ENCODE measurements around the gene GBX2. TPM values are rescaled to one million over a fixed set of nuclear protein-coding genes. Genes with fewer than 3 reads are reported as not detected.

The GBX2 gene
- total RNA-seq, 1 experiment from 2014 or later, result 1.1 TPM

- peak; percentile 23 for DNase-seq (ENCODE audit: low spot score)
Observed at GRCh38 chr2:236167297-236168109, 683 bp downstream of the GBX2 start.

DNA sequence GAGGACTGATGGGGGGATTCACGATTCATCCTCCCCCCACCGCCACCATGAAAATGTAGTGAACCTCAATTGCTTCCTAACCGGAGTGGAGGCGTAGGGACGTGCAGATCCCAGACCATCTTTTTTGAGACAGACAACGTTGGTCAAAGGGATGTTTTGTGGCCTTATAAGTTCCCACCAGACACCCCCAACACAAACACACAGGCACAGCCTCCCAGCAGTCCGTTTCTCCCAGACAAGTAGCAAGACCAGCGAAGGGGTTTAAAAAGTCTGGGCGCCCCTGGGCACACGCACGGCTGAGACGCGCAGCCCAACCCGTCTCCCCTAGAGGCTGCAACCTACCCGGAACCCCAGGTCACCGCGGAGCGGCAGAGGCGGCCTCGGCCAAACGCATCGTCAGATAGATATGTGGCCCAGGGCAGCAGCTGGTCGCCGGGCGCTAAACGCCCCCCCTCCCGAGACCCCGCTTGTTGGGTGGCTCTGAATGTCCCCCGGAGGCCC lies 1.3 kb downstream of the GBX2 start:
- DNase-seq (ENCODE audit: low spot score), result no peak

- DNase-seq (ENCODE audit: low spot score), result no peak
Observed at GRCh38 chr2:236165842-236166795, 2.1 kb downstream of the GBX2 start.

DNA sequence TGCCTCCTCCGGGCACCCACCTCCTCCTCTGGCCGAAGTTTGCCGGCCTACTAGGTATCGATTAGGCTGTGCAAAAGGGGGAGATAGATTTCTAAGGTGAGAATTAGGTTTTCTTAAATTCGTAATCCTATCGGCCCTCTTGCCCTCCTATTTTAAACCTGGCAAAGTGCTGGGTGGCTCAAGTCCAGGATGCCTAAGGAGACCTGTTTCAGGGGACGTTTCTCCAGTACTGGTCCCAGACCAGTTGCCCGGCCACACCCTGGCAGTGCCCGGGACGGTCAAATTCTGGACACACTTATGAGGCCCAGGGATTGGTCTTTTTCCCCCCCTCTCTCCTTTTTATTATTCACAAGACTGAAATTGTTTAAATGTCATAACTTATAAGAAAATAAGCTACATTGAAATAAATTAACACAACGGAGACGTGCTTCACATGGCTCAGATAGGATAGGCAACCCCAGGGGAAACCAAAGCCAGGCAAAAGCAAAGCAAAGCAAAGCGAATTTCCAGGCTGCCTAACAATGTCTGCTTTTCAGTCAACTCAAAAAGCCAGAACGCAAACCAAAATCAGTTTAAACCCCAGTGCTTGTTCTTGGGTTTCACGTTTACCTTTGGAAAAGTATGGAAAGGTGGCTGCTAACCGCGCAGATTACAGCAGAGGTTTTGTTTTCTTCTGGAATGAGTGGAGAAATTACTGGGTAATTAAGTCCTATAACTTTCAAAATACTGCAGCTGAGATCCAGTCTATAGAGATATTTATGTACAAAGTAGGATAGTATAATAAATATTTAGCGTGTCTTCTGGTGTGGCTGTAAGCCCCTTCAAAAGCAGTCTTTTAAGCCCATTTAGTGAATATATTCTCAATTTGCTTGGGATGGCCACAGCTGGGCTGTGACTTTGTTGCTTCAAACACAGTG lies 3.0 kb downstream of the GBX2 start:
- no peak for DNase-seq (ENCODE audit: low spot score)

DNA sequence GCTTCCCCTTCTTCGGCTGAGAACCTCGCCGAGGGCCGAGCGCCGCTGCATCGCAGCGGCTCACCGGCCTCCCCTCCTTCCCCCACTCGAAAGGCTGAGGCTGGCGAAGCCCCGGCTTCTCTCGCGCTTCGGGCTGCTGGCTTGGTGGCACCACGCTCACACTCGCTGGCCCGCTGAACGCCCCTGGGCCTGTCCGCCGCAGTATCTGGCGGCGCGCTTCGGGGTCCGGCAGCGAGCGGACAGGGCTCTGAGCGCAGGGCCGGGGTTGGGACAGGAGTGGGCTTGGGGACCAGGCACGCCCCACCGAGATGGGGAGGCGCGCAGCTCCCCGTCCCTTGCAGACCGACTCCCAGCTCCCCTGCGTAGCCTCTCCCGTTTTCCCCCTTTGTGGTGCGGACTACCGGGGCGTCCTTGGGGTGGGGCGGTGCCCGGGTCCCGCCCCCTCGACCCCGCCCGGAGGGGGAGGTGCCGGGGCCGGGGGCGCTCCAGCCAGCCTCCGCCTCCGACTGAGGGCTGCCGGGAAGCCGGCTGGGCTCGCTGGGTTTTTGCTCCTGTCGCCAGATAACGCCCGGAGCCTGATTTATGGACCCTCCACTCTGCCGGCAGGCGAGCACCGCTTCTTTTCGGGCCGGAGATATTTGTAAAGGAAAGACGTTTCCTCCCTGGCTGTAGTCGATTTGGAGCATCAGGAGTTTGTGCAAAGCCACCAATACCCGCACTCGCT lies 3.8 kb downstream of the GBX2 start:
- DNase-seq (ENCODE audit: low spot score), result no peak

DNA sequence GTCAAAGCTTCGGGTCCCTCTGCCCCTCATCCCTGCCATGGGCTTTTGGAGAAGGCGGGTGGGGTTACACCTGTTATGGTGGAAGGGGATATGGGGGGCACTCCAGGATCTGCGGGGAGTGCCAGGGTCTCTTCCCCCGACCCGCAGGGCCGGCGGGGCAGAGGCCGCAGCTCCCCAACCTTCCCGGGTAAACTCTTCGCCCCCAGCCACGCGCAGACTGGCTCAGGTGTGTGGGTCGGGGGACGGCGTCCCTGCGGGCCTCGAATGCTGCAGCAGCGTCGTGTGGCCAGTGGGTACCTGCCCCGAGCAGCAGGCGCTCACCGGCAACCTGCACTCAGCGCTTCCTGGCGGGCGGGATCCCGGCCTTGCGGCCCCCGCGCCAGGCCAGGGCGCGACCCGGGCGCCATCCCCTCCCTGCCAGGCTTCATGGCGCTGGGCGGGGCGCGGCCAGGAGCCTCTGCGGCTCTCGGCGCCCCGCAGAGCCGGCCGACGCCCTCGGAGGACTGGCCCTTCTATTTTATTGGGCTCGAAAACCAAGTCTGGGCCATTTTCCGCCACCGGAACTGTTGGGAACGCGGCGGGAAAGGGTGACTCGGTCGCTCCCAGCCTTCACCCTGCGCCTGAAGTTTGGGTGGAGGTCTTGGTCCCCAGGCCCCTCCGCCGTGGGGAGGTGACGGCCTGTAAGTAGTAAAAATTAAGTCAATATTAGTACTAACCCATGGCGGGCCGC lies 4.5 kb downstream of the GBX2 start:
- DNase-seq (ENCODE audit: low spot score), result no peak

DNA sequence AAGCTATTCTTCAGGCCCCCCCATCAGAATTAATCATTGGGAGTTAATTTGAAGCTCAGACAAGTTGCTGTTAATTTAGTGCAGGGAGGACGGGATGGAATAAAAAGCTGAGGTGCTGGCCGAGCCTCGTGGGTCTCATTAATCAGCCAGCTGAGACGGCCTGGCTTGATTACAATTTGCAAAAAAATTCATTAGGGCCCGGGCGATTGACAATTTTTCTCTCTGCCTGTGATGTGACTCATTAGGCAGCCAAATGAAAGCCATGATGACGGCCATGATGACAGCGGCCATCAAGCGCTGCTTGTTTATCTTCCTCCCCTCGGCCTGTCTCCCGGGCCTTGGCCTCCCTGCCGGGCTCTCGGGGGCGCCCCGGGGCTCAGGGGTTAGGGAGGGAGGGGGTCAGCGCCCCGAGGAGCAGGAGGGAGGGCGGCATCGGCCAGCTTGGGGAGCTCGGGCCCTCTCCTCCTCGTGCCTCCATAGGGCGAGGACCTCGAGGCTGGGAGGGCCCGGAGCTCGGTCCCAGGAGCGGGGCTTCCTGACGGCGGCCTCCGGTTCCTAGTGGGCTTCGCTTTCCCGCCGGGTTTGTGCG lies 5.2 kb downstream of the GBX2 start:
- DNase-seq (ENCODE audit: low spot score), result no peak

DNA sequence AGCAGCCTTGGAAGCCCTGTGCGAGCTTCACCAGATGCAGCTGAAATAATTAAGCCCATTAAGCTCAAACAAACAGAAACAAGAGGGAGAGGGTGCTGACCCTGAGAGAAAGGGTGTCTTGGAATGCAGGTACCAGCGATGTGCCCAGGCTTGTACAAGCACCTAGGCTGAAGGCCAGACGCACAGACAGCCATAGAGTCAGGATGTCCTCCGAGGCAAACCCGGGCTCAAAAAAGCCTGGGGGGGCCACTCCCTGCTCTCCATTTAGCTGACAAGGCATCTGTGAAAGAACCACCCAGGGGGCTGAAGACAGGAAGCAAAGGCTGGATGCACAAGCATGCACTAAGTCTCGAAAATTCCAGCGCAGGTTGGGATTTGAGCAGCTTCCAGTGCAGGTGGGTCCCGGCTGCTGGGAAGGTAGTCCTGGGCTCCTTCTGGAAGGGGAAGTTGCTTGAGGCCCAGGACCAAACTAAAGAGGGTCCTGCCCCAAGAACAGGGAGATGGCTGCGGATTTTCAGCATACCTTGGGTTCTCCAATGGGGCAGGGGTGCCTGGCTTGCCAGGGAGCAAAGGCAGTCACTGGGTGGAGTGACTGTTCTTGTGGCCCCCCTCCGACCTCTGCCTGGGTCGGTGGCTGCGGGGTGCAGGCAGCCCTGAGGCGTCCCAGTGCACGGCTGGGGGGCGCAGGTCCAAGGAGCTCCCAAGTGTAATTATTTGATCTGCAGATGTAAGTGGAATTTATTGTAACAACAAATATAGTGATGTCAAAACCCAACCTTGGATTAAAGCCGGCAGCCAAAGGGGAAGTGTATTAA lies 5.9 kb downstream of the GBX2 start:
- no peak for DNase-seq (ENCODE audit: low spot score)

- no peak for DNase-seq (ENCODE audit: low spot score)
Observed at GRCh38 chr2:236161531-236161930, 6.7 kb downstream of the GBX2 start.

DNA sequence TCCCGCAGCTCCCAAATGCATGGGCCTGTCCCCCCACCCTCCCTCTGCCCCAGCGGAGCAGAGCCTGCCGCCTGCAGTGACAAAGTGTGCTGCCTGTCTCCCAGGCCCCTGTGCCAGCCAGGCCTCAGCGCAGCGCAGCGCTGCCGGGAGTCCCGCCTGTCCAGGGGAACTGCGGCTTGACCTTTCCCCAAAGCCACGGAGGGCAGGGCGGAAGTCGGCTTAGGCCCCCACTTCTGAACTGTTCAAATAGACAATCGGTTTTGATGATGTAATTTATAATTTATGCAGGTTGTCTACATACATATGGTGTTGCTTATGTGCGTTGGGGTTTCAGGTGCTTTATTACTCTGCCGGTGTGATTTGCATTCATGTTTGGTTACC lies 7.1 kb downstream of the GBX2 start:
- no peak for DNase-seq (ENCODE audit: low spot score)

GRCh38 chr2:236160366-236161081 lies 7.7 kb downstream of the GBX2 start:
- DNase-seq (ENCODE audit: low spot score), result no peak

DNA sequence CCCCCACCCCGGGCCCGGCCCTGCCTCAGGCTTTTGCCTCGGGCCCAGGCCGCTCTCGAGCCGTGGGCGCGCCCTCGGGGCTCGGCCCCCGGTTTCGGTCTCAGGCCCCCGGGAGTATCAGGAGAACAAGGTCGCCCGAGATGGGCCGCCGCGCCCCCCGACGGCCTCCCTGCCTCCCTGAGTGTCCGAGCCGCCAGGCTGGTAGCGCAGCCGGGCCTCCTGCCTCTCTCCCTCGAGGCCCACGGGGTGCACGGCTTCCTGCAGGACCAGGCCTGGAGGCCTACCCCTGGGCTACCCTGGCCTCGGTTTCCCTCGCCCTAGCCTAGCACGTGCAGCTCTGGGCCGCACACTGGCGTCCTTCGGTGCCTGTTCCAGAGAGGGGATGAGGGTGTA lies 8.4 kb downstream of the GBX2 start:
- DNase-seq (ENCODE audit: low spot score), result no peak

DNA sequence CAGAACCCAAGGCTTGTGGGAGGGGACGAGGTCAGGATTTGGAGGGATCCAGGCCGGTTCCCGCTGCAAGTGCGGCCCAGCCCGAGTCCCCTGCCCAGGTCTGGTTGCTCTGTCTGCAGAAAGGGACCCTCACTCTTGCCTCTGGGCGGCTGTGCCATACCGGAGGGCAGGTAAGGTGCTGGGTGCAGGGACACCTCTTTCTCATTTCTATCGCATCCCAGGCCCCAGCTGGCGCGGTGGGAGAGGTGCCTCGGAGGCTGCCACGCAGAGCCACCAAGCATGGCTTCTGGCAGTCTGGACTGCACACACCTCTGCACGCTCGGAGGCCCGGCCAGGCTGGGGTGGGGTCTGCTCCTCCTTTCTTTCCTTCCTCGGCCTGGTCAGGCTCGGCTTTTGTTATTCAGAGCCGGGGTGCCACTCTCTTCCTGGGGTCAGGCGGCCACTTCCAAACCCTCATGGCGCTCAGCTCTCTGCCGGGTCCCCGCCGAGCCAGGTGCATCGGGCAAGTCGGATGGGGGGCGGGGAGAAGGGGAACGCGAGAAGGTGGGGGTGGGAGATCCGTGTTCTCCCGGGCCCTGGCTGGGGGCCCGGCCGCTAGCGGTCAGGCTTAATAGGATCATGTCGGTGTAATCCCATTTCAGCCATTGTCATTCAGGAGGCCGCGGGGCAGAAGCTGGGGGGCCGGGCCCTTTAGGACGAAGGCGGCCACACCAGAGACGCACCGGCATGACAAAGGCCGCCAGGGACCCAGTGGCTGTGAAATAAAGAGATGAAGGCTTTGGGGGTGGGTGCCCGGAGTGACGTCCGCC lies 9.0 kb downstream of the GBX2 start:
- DNase-seq (ENCODE audit: low spot score), result no peak

GRCh38 chr2:236157815-236158498 lies 10.2 kb downstream of the GBX2 start:
- no peak for DNase-seq (ENCODE audit: low spot score)

- DNase-seq (ENCODE audit: low spot score), result no peak
Observed at GRCh38 chr2:236157366-236157765, 10.8 kb downstream of the GBX2 start.

DNA sequence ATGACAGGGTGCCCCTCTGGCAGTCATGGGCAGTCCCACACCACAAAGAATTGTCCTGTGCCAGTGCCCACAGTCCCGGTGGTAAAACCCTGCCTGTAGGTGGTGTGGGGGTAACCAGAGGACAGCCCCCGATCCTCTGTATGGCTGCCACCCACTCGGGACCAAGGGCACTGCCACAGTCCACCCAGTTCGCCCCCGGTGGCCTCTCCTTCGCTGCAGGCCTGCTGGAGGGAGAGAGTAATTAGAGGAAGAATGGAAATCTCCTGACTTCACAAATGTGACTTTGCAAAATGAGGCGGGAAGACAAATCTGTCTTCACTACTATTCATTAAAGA lies 11.4 kb downstream of the GBX2 start:
- DNase-seq (ENCODE audit: low spot score), result no peak
